ENCODE measurements around the gene RIMBP2.

Gene RIMBP2

DNA sequence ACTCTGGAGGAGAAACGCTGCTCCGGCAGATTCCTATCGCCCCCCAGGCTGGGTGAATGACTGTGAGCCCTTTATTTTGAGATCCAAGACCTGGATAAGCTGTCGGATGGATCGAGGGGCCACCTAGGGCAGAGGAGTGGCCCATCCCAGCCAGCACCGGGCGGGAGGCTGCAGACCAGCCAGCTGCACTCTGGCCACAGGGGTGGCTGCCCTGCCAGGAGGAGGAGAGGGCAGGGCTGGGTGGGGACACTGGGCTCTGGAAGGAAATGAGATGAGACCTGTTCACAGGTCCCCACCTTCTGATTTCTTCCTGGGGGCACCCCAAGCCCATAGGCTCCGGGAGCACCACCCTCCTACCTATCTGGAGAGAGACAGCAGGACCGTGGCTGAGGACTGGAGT is 238.4 kb downstream of the RIMBP2 start:
- TF ChIP-seq CTCF (IDR thresholded peaks at IDR 0.05; ENCODE audit: low read depth, low read length): no peak
- DNase-seq (ENCODE audit: extremely low read depth, low read depth): no peak

GRCh38 chr12:130477266-130477665 is 238.8 kb downstream of the RIMBP2 start:
- no peak for TF ChIP-seq CTCF (IDR thresholded peaks at IDR 0.05; ENCODE audit: low read depth, low read length)
- DNase-seq (ENCODE audit: extremely low read depth, low read depth): no peak

DNA sequence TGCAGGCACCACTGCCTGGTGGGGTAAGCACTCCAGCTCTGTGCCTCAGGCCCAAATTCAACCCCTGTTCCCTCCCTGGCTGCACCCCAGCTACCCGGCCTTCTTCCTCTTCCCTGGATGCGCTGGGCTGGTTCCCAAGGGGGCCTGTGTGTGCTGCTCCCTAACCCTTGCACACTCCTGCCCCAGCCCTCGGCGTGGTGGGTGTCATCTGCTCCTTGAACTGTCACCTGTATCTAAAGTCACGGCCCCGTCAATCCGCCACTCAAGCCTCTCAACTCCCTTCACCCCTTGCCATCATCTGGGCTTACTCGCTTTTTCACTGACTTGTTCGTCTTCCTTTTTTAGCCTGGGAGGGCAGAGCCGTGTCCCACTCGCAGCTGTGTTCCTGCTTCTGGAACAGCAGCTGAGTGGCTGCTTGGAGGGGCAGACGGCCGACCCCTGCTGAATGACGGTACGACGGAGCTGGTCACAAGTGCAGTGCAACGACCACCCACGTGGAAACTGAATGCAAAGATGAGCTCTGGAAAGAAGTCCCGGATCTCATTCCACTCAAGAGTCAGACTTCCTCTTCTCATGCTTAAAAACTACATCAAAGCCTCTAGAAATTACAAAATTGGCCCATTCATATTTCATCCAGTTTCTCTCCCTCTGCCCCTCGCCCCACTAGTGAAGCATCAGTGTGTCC is 239.5 kb downstream of the RIMBP2 start:
- no peak for DNase-seq (ENCODE audit: extremely low read depth, low read depth)
- TF ChIP-seq CTCF (IDR thresholded peaks at IDR 0.05; ENCODE audit: low read depth, low read length): no peak

DNA sequence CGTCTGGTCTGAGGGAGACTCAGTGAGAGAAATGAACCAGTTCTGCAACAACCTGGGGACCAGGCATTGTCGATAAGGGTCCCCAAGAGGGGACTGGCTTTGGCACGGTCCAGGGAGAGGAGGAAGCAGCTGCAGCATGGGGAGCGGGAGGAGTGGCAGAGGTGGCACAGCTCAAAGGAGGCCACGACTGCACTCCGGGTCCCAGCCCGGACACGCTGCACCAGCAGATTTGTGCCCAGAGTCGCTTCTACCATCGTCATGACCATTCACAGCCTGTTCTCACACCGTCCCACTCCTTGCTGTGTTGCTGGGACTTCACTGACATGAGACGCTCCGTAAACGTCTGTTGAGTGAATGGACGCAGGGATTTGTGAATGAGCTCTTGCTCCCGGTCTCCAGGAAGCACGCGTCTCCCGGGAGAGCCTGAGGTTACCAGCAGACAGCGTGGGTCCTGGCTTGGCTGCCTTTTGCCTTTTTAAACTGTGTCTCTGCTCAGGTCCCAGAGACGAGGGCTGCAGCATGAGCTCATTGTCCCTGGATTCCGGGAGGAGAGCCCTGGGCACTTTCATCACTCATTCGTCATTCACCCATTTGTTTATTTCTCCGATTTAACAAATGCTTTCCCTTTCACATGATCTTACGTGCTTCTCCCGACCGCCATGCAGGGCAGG is 241.4 kb downstream of the RIMBP2 start:
- no peak for TF ChIP-seq CTCF (IDR thresholded peaks at IDR 0.05; ENCODE audit: low read depth, low read length)
- DNase-seq (ENCODE audit: extremely low read depth, low read depth): no peak

DNA sequence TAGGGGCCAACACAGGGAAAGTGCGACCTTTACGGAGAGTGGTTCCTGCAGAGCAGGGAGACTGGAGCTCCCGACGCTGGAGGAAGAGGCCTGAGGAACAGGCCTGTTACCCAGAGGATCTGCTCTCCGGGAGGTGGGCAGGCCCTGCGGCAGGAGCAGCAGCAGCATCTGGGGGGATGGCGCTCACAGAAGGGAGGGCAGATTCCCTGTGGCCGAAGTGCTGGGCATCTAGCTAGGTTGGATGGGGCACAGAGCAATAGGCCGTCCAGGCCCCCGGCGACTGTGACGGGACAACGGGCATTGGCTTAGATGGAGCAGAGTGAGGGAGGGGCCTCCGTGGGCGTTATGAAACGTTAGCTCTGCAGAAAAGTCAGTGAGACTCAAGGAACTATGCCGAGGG is 242.8 kb downstream of the RIMBP2 start:
- no peak for DNase-seq (ENCODE audit: extremely low read depth, low read depth)
- TF ChIP-seq CTCF (IDR thresholded peaks at IDR 0.05; ENCODE audit: low read depth, low read length): no peak

DNA sequence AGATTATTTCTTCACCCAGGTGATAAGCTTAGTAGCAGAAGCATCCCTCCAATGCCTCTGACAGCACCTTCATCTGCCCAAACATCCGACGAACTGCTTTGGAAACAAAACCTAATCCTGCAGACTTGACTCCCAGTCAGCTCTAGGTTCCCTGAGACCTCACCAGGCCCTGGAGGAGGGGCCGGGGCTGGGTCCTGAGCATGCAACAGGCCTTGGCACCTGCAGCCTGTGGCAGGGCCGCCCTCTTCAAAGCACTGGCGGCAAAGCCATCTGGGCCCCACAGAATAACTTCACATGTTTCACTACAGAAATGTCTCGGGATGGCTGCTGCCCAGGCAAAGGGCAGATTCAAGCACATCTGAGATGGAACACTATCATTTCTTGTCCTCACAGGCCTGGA is 245.1 kb downstream of the RIMBP2 start:
- DNase-seq (ENCODE audit: extremely low read depth, low read depth): no peak
- no peak for TF ChIP-seq CTCF (IDR thresholded peaks at IDR 0.05; ENCODE audit: low read depth, low read length)

- no peak for TF ChIP-seq CTCF (IDR thresholded peaks at IDR 0.05; ENCODE audit: low read depth, low read length)
- no peak for DNase-seq (ENCODE audit: extremely low read depth, low read depth)
Measured at GRCh38 chr12:130469552-130469951, 246.5 kb downstream of the RIMBP2 start.
